Activated naive CD8-positive, alpha-beta T cell treated with anti-CD3 and anti-CD28 coated beads, Interleukin-2, amount 10 ng/mL, durations not matched to agents 7 days and 5 days (primary cell): Measurements from ENCODE around the gene ZNF569. TPM values are rescaled to one million over a fixed set of nuclear protein-coding genes. Genes with fewer than 3 reads are reported as not detected.
A peak's percentile ranks its signal among the peaks of the same experiment; 100 is the strongest.

ENCODE experiments used
- ATAC-seq: fragments of 150-1000 bp; cut with Tn5 transposase; one replicate; pipeline ENCODE4 v1.10.0; 2021; ENCODE audit warnings: low read depth, moderate library complexity
- POLR2A ChIA-PET: fragments of 350-600 bp; sonication (Branson Sonifier 250); formaldehyde crosslinking; loops from one replicate; lab custom pipeline; 2021; ENCODE audit warnings: antibody characterized with exemption; lab: Charles Lee
- DNase-seq: peaks from one replicate; pipeline ENCODE4 v3.0.0; 2021
- H3K27ac Mint-ChIP-seq: one replicate; pipeline ENCODE4 v1.8.0; 2022; ENCODE audit warnings: mild to moderate bottlenecking, mixed read lengths
- H3K27me3 Mint-ChIP-seq: one replicate; pipeline ENCODE4 v1.8.0; 2022; ENCODE audit warnings: mild to moderate bottlenecking, moderate library complexity, mixed read lengths
- H3K36me3 Mint-ChIP-seq: one replicate; pipeline ENCODE4 v1.8.0; 2021; ENCODE audit warnings: mild to moderate bottlenecking, mixed read lengths
- H3K4me1 Mint-ChIP-seq: one replicate; pipeline ENCODE4 v1.8.0; 2021; ENCODE audit warnings: mixed read lengths
- H3K4me3 Mint-ChIP-seq: one replicate; pipeline ENCODE4 v1.8.0; 2022; ENCODE audit warnings: mild to moderate bottlenecking, moderate library complexity, mixed read lengths
- H3K9me3 Mint-ChIP-seq: one replicate; pipeline ENCODE4 v1.8.0; 2021; ENCODE audit warnings: mixed read lengths
- total RNA-seq, 2 experiments: library from RNA; stranded (reverse); gene quantifications; one replicate each; pipeline ENCODE4 v1.2.3, GENCODE V29; 2021

Gene ZNF569
- total RNA-seq, result 10 to 100 TPM; 12.8 to 12.9 TPM

- Mint-ChIP-seq H3K36me3 (peaks cover 26% of the 10 kb centered on the region), H3K9me3 (peaks cover 11% of the 10 kb centered on the region), H3K4me3 (peak within 1 kb of the TSS; percentile 96), H3K27ac (peak within 1 kb of the TSS; percentile 89), H3K4me1 (peaks cover 20% of the 10 kb centered on the region), H3K27me3 (no peaks in the 10 kb centered on the region)
- DNase-seq (peak; percentile 87), ATAC-seq (peak; percentile 68)
- POLR2A ChIA-PET, result interaction anchor here (0.9 to 4.2 kb wide), 9 partner anchors 10 to 617 kb away, joined by 3 to 44 read pairs (median 7); partner anchors contain the start of genes ZNF345, ZNF527, ZNF540 and ZNF571
Measured at GRCh38 chr19:37466798-37467607, at the start of gene ZNF569. Gene ZNF569 (minus strand): TSS chr19:37467444. CDS start chr19:37444921, 22,523 bp downstream.

- H3K36me3 Mint-ChIP-seq, result peaks cover 66% of the 10 kb centered on the region
- H3K27me3 Mint-ChIP-seq, result no peaks in the 10 kb centered on the region
- DNase-seq (no peak), ATAC-seq (no peak)
- no peaks in the 10 kb centered on the region for H3K4me1 Mint-ChIP-seq
- H3K9me3 Mint-ChIP-seq, result peaks cover 23% of the 10 kb centered on the region
- no peak overlapping the region for H3K27ac Mint-ChIP-seq
- POLR2A ChIA-PET, result no interaction called here
- H3K4me3 Mint-ChIP-seq, result no peak overlapping the region
Measured at GRCh38 chr19:37513397-37513796, 46.2 kb upstream of the ZNF569 start.

- POLR2A ChIA-PET, result no interaction called here
- peaks cover 65% of the 10 kb centered on the region for H3K36me3 Mint-ChIP-seq
- DNase-seq, result no peak
Measured at GRCh38 chr19:37511821-37512220, 44.6 kb upstream of the ZNF569 start.

GRCh38 chr19:37511186-37511585 is 43.9 kb upstream of the ZNF569 start:
- Mint-ChIP-seq H3K27ac (no peak overlapping the region), H3K36me3 (peaks cover 58% of the 10 kb centered on the region)
- POLR2A ChIA-PET, result no interaction called here

More at GRCh38 chr19:37511821-37512220, 44.6 kb upstream of the ZNF569 start:
- no peaks in the 10 kb centered on the region for H3K27me3 Mint-ChIP-seq
- ATAC-seq, result no peak
- no peak overlapping the region for H3K4me3 Mint-ChIP-seq
- no peaks in the 10 kb centered on the region for H3K4me1 Mint-ChIP-seq
- H3K9me3 Mint-ChIP-seq, result peaks cover 24% of the 10 kb centered on the region
- no peak overlapping the region for H3K27ac Mint-ChIP-seq

GRCh38 chr19:37507167-37507464 is 39.9 kb upstream of the ZNF569 start:
- H3K9me3 Mint-ChIP-seq, result peaks cover 24% of the 10 kb centered on the region
- no peak overlapping the region for H3K27ac Mint-ChIP-seq
- H3K27me3 Mint-ChIP-seq, result no peaks in the 10 kb centered on the region
- DNase-seq (no peak), ATAC-seq (no peak)
- POLR2A ChIA-PET, result interaction anchor here (0.6 to 2.1 kb wide), 11 partner anchors 26 to 902 kb away, joined by 3 to 44 read pairs (median 5); partner anchors contain the start of genes ZNF382, ZNF527, ZNF568 and ZNF569
- H3K4me3 Mint-ChIP-seq, result no peak overlapping the region
- H3K4me1 Mint-ChIP-seq, result peaks cover 2% of the 10 kb centered on the region
- peaks cover 38% of the 10 kb centered on the region for H3K36me3 Mint-ChIP-seq

More at GRCh38 chr19:37511186-37511585, 43.9 kb upstream of the ZNF569 start:
- no peaks in the 10 kb centered on the region for H3K4me1 Mint-ChIP-seq
- no peak overlapping the region for H3K4me3 Mint-ChIP-seq
- H3K27me3 Mint-ChIP-seq, result no peaks in the 10 kb centered on the region
- no peak for DNase-seq
- no peak for ATAC-seq
- H3K9me3 Mint-ChIP-seq, result peaks cover 24% of the 10 kb centered on the region

GRCh38 chr19:37506387-37507166 is 39.3 kb upstream of the ZNF569 start, which contains the start of gene ZNF793:
Gene ZNF793 (plus strand): TSS chr19:37506939. CDS start chr19:37523440, 16,501 bp downstream.
- DNase-seq (peak; percentile 85), ATAC-seq (peak; percentile 91)
- H3K27me3 Mint-ChIP-seq, result no peaks in the 10 kb centered on the region
- H3K4me1 Mint-ChIP-seq, result peaks cover 2% of the 10 kb centered on the region
- no peak within 1 kb of the TSS for H3K4me3 Mint-ChIP-seq
- peaks cover 33% of the 10 kb centered on the region for H3K36me3 Mint-ChIP-seq
- POLR2A ChIA-PET, result interaction anchor here (0.6 to 2.1 kb wide), 15 partner anchors 26 to 902 kb away, joined by 3 to 44 read pairs (median 5); partner anchors contain the start of genes ZNF382, ZNF527, ZNF540 and ZNF568
- no peak within 1 kb of the TSS for H3K27ac Mint-ChIP-seq
- H3K9me3 Mint-ChIP-seq, result peaks cover 25% of the 10 kb centered on the region

GRCh38 chr19:37505958-37506386 is 38.7 kb upstream of the ZNF569 start:
- Mint-ChIP-seq H3K4me3 (no peak overlapping the region), H3K36me3 (peaks cover 29% of the 10 kb centered on the region), H3K4me1 (peaks cover 2% of the 10 kb centered on the region), H3K27me3 (no peaks in the 10 kb centered on the region), H3K9me3 (peaks cover 24% of the 10 kb centered on the region), H3K27ac (no peak overlapping the region)
- POLR2A ChIA-PET, result interaction anchor here (0.6 to 2.1 kb wide), 14 partner anchors 10 to 901 kb away, joined by 3 to 44 read pairs (median 5); partner anchors contain the start of genes ZNF382, ZNF527, ZNF540 and ZNF568
- ATAC-seq (peak; percentile 28), DNase-seq (no peak)

GRCh38 chr19:37492213-37492612 is 25.0 kb upstream of the ZNF569 start:
- no peaks in the 10 kb centered on the region for H3K4me1 Mint-ChIP-seq
- no peak for ATAC-seq
- no peak for DNase-seq
- peaks cover 6% of the 10 kb centered on the region for H3K36me3 Mint-ChIP-seq
- H3K9me3 Mint-ChIP-seq, result peaks cover 30% of the 10 kb centered on the region
- no peak overlapping the region for H3K27ac Mint-ChIP-seq
- H3K27me3 Mint-ChIP-seq, result no peaks in the 10 kb centered on the region
- H3K4me3 Mint-ChIP-seq, result no peak overlapping the region
- POLR2A ChIA-PET, result no interaction called here

GRCh38 chr19:37484406-37485168 is 17.3 kb upstream of the ZNF569 start:
- H3K9me3 Mint-ChIP-seq, result peaks cover 45% of the 10 kb centered on the region
- POLR2A ChIA-PET, result no interaction called here
- H3K4me1 Mint-ChIP-seq, result no peaks in the 10 kb centered on the region
- no peak overlapping the region for H3K4me3 Mint-ChIP-seq
- no peak for ATAC-seq
- H3K36me3 Mint-ChIP-seq, result peaks cover 63% of the 10 kb centered on the region
- H3K27me3 Mint-ChIP-seq, result no peaks in the 10 kb centered on the region
- no peak overlapping the region for H3K27ac Mint-ChIP-seq
- no peak for DNase-seq

GRCh38 chr19:37472165-37472564 is 4.9 kb upstream of the ZNF569 start:
- ATAC-seq, result no peak
- Mint-ChIP-seq H3K27ac (no peak overlapping the region), H3K4me3 (no peak overlapping the region), H3K36me3 (peaks cover 36% of the 10 kb centered on the region), H3K27me3 (no peaks in the 10 kb centered on the region), H3K4me1 (peaks cover 17% of the 10 kb centered on the region), H3K9me3 (peaks cover 18% of the 10 kb centered on the region)
- no peak for DNase-seq
- POLR2A ChIA-PET, result interaction anchor here (0.7 kb wide), 2 partner anchors 101 to 937 kb away, joined by 4 read pairs; partner anchors contain the start of gene ZNF527

- POLR2A ChIA-PET, result interaction anchor here (0.7 kb wide), 1 partner anchor 36 kb away, joined by 3 read pairs; no protein-coding TSS in a partner anchor
- peaks cover 20% of the 10 kb centered on the region for H3K4me1 Mint-ChIP-seq
- H3K27ac Mint-ChIP-seq, result peak overlapping the region; percentile 94
- ATAC-seq (no peak), DNase-seq (no peak)
- H3K9me3 Mint-ChIP-seq, result peaks cover 4% of the 10 kb centered on the region
- H3K27me3 Mint-ChIP-seq, result no peaks in the 10 kb centered on the region
- peak overlapping the region; percentile 96 for H3K4me3 Mint-ChIP-seq
- H3K36me3 Mint-ChIP-seq, result peaks cover 24% of the 10 kb centered on the region
Measured at GRCh38 chr19:37470216-37470615, 3.0 kb upstream of the ZNF569 start.

GRCh38 chr19:37468961-37469777 is 1.9 kb upstream of the ZNF569 start, which contains the start of gene ZNF570:
Gene ZNF570 (plus strand): TSS chr19:37469356. CDS start chr19:37470355, 999 bp downstream.
- peaks cover 20% of the 10 kb centered on the region for H3K4me1 Mint-ChIP-seq
- POLR2A ChIA-PET, result interaction anchor here (0.5 to 4.2 kb wide), 14 partner anchors 18 to 896 kb away, joined by 3 to 44 read pairs (median 4); partner anchors contain the start of genes ZNF345, ZNF382, ZNF383 and ZNF527
- ATAC-seq, result peak; percentile 75

More at GRCh38 chr19:37468961-37469777, 1.9 kb upstream of the ZNF569 start, which contains the start of gene ZNF570:
- Mint-ChIP-seq H3K27me3 (no peaks in the 10 kb centered on the region), H3K9me3 (peaks cover 11% of the 10 kb centered on the region), H3K4me3 (peak within 1 kb of the TSS; percentile 96), H3K27ac (peak within 1 kb of the TSS; percentile 94), H3K36me3 (peaks cover 26% of the 10 kb centered on the region)
- peak; percentile 89 for DNase-seq
